GM13976 (cell line): Measurements from ENCODE around the gene ILF3.

ENCODE experiments used
- DNase-seq: peaks from one replicate; pipeline ENCODE4 v3.0.0; 2012; ENCODE audit warnings: low spot score
- CTCF ChIP-seq: IDR thresholded peaks from 2 replicates; pipeline ENCODE4 v1.5.1; 2012; ENCODE audit warnings: borderline replicate concordance, mild to moderate bottlenecking; ENCODE audit not compliant: insufficient read depth; ENCODE audit errors: extremely low read depth, missing control alignments, control extremely low read depth
- in situ Hi-C: fragments of 300-500 bp; cut with MboI; formaldehyde crosslinking; loops from one replicate; pipeline ENCODE4 v1.12.0; 2022; ENCODE audit warnings: low sequenced_read_pairs, mixed read lengths, inconsistent platforms; ENCODE audit not compliant: unreplicated experiment

Gene ILF3

GRCh38 chr19:10725415-10725814 lies 71.3 kb downstream of the ILF3 start:
- no peak for TF ChIP-seq CTCF
- in situ Hi-C loops = no loop called here
- no peak for DNase-seq

- in situ Hi-C loops = no loop called here
- TF ChIP-seq CTCF = no peak
- no peak for DNase-seq
These were observed 72.1 kb downstream of the ILF3 start for GRCh38 chr19:10726268-10726667.

GRCh38 chr19:10727685-10728201 lies 73.6 kb downstream of the ILF3 start:
- TF ChIP-seq CTCF = no peak
- DNase-seq = no peak
- in situ Hi-C loops = no loop called here

- no peak for TF ChIP-seq CTCF
- in situ Hi-C loops = no loop called here
- DNase-seq = no peak
These were observed 75.3 kb downstream of the ILF3 start for GRCh38 chr19:10729411-10729810.

- in situ Hi-C loops = no loop called here
- no peak for DNase-seq
- TF ChIP-seq CTCF = no peak
These were observed 76.8 kb downstream of the ILF3 start for GRCh38 chr19:10730932-10731331.

GRCh38 chr19:10735741-10736140 lies 81.6 kb downstream of the ILF3 start:
- no peak for DNase-seq
- in situ Hi-C loops = no loop called here
- TF ChIP-seq CTCF = no peak

GRCh38 chr19:10736189-10736588 lies 82.0 kb downstream of the ILF3 start:
- DNase-seq = no peak
- TF ChIP-seq CTCF = no peak
- in situ Hi-C loops = no loop called here
